Measurements from ENCODE around the gene NOX1. TPM values are rescaled to one million over a fixed set of nuclear protein-coding genes. Genes with fewer than 3 reads are reported as not detected.

The NOX1 gene
- total and polyA plus RNA-seq, 2 of the 13 experiments (the other 11 are each of a cell fraction or from before 2014, with no cell fraction given), result 0.07 TPM; not detected in 1

- TF ChIP-seq, protein P1, sequence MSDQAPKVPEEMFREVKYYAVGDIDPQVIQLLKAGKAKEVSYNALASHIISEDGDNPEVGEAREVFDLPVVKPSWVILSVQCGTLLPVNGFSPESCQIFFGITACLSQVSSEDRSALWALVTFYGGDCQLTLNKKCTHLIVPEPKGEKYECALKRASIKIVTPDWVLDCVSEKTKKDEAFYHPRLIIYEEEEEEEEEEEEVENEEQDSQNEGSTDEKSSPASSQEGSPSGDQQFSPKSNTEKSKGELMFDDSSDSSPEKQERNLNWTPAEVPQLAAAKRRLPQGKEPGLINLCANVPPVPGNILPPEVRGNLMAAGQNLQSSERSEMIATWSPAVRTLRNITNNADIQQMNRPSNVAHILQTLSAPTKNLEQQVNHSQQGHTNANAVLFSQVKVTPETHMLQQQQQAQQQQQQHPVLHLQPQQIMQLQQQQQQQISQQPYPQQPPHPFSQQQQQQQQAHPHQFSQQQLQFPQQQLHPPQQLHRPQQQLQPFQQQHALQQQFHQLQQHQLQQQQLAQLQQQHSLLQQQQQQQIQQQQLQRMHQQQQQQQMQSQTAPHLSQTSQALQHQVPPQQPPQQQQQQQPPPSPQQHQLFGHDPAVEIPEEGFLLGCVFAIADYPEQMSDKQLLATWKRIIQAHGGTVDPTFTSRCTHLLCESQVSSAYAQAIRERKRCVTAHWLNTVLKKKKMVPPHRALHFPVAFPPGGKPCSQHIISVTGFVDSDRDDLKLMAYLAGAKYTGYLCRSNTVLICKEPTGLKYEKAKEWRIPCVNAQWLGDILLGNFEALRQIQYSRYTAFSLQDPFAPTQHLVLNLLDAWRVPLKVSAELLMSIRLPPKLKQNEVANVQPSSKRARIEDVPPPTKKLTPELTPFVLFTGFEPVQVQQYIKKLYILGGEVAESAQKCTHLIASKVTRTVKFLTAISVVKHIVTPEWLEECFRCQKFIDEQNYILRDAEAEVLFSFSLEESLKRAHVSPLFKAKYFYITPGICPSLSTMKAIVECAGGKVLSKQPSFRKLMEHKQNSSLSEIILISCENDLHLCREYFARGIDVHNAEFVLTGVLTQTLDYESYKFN (CRISPR knock-in tag; conservative IDR thresholded peaks at IDR 0.05), result no peak
- TF ChIP-seq DDIT3 (CRISPR knock-in tag; IDR thresholded peaks at IDR 0.05), result no peak
- no peak for TF ChIP-seq MEIS2 (CRISPR knock-in tag; IDR thresholded peaks at IDR 0.05)
- TF ChIP-seq NR3C1 (CRISPR knock-in tag; IDR thresholded peaks at IDR 0.05), result no peak
- no peak for TF ChIP-seq PLSCR1 (CRISPR knock-in tag; IDR thresholded peaks at IDR 0.05; ENCODE audit: borderline replicate concordance)
- TF ChIP-seq SAP130 (CRISPR knock-in tag; IDR thresholded peaks at IDR 0.05; ENCODE audit: low read depth), result no peak
- no peak for TF ChIP-seq ISX (CRISPR knock-in tag; conservative IDR thresholded peaks at IDR 0.05)
- TF ChIP-seq HES4 (CRISPR knock-in tag; IDR thresholded peaks at IDR 0.05; ENCODE audit: borderline replicate concordance), result no peak
- no peak for TF ChIP-seq HMG20A (CRISPR knock-in tag; IDR thresholded peaks at IDR 0.05; ENCODE audit: borderline replicate concordance)
- no peak for TF ChIP-seq HMGXB3 (CRISPR knock-in tag; IDR thresholded peaks at IDR 0.05; ENCODE audit: borderline replicate concordance)
- no peak for TF ChIP-seq ZIK1 (CRISPR knock-in tag; IDR thresholded peaks at IDR 0.05; ENCODE audit: borderline replicate concordance, low read depth)
- TF ChIP-seq CSRNP2 (CRISPR knock-in tag; conservative IDR thresholded peaks at IDR 0.05; ENCODE audit: low read depth), result no peak
- TF ChIP-seq MTF2 (CRISPR knock-in tag; IDR thresholded peaks at IDR 0.05; ENCODE audit: borderline replicate concordance), result no peak
- no peak for TF ChIP-seq HNRNPLL (IDR thresholded peaks at IDR 0.05; ENCODE audit: low read depth, low read length, poor library complexity, severe bottlenecking)
- TF ChIP-seq SALL1 (CRISPR knock-in tag; IDR thresholded peaks at IDR 0.05), result no peak
- no peak for TF ChIP-seq MIXL1 (CRISPR knock-in tag; IDR thresholded peaks at IDR 0.05)
Measured at GRCh38 chrX:100802843-100803242, 71.3 kb downstream of the NOX1 start (continued).
